HepG2 (cell line): Measurements from ENCODE around the gene FNDC3B. TPM values are rescaled to one million over a fixed set of nuclear protein-coding genes. Genes with fewer than 3 reads are reported as not detected.

Experiments
- ATAC-seq: fragments of 200-7000 bp; cut with Tn5 transposase; 3 replicates; pipeline ENCODE4 v1.9.1; 2020; ENCODE audit warnings: mild to moderate bottlenecking, moderate library complexity
- BruUV-seq: library from RNA; stranded (reverse); fragments of 400-500 nt; replicated peaks from 2 replicates; lab custom pipeline; 2021; lab: Mats Ljungman, UMichigan
- CTCF ChIA-PET: fragments of 300-600 bp; formaldehyde crosslinking; extraction: SDS; loops from one replicate; lab custom pipeline; 2021; ENCODE audit warnings: low total read pairs, inconsistent platforms, low intra/inter-chr PET ratio; lab: Yijun Ruan, JAX
- POLR2A ChIA-PET: fragments of 350-600 bp; sonication (Branson Sonifier 250); formaldehyde crosslinking; loops from one replicate; lab custom pipeline; 2020; ENCODE audit warnings: antibody characterized with exemption, inconsistent platforms; lab: Yijun Ruan, JAX
- DNase-seq: peaks from one replicate; pipeline ENCODE4 v3.0.0-alpha.2; 2015; ENCODE audit warnings: low spot score
- FAIRE-seq: peaks from 3 replicates; lab custom pipeline; 2011; peaks lifted over from hg19 to GRCh38; lab: Jason Lieb, UNC
- H2AFZ ChIP-seq: one replicate; pipeline ENCODE4 v1.6.1; 2011; ENCODE audit warnings: low read length, inconsistent platforms
- H3K27ac ChIP-seq: fragments of 300-600 bp; 3 replicates; pipeline ENCODE4 v1.8.0; 2011; ENCODE audit warnings: mixed run types, mild to moderate bottlenecking, mixed read lengths, low read length, inconsistent platforms; ENCODE audit not compliant: insufficient read depth; ENCODE audit errors: extremely low read length
- H3K27me3 ChIP-seq, 2 experiments: fragments of 200-600 bp in 1 of 2; 2 replicates in 1 of 2; 3 replicates in 1 of 2; pipeline versions ENCODE4 v1.6.0 to v1.8.0; 2011; ENCODE audit warnings: low read length in 2 of 2, mild to moderate bottlenecking in 2 of 2, moderate library complexity in 2 of 2, inconsistent platforms in 1 of 2; ENCODE audit not compliant: insufficient read depth in 2 of 2, control insufficient read depth in 1 of 2
- H3K36me3 ChIP-seq, 2 experiments: fragments of 200-600 bp in 1 of 2; replicated peaks in 1 of 2; 2 replicates in 1 of 2; 3 replicates in 1 of 2; pipeline versions ENCODE4 v1.5.1 to v1.8.0; 2011; ENCODE audit warnings: low read length in 2 of 2, inconsistent platforms in 1 of 2; ENCODE audit not compliant: insufficient read depth in 2 of 2, control insufficient read depth in 1 of 2
- H3K4me1 ChIP-seq: 2 replicates; pipeline ENCODE4 v1.5.1; 2012; ENCODE audit warnings: low read length, inconsistent platforms; ENCODE audit not compliant: insufficient read depth
- H3K4me2 ChIP-seq: 2 replicates; pipeline ENCODE4 v1.6.0; 2011; ENCODE audit warnings: low read depth, low read length, inconsistent platforms
- H3K4me3 ChIP-seq, 3 experiments: fragments of 200-600 bp in 1 of 3; sonication (generic), shearing (Covaris generic) in 1 of 3; replicated peaks in 1 of 3; 2 replicates each; pipeline ENCODE4 v1.5.1; 2011 to 2016; ENCODE audit warnings: low read length in 3 of 3, inconsistent platforms in 2 of 3, low read depth in 2 of 3, mild to moderate bottlenecking in 2 of 3, control low read depth in 1 of 3, mixed read lengths in 1 of 3; ENCODE audit not compliant: insufficient read depth in 1 of 3
- H3K79me2 ChIP-seq: one replicate; pipeline ENCODE4 v1.6.1; 2011; ENCODE audit warnings: low read length, inconsistent platforms; ENCODE audit not compliant: insufficient read depth
- H3K9ac ChIP-seq: 2 replicates; pipeline ENCODE4 v1.6.0; 2011; ENCODE audit warnings: mild to moderate bottlenecking, low read depth, low read length, inconsistent platforms; ENCODE audit not compliant: insufficient read depth
- H3K9me3 ChIP-seq: 2 replicates; pipeline ENCODE4 v1.5.1; 2012; ENCODE audit warnings: mild to moderate bottlenecking, low read length
- H4K20me1 ChIP-seq: 2 replicates; pipeline ENCODE4 v1.6.0; 2011; ENCODE audit warnings: inconsistent platforms, mild to moderate bottlenecking, low read length, moderate library complexity; ENCODE audit not compliant: insufficient read depth
- CREM ChIP-seq, 2 experiments: sonication (generic) in 1 of 2; formaldehyde crosslinking in 1 of 2; IDR thresholded peaks; 2 replicates each; pipeline versions ENCODE4 v1.4.0 to v1.6.1; 2016 to 2020; ENCODE audit warnings: antibody characterized with exemption in 1 of 2, mild to moderate bottlenecking in 1 of 2, missing genetic modification reagents in 1 of 2
- ELF3 ChIP-seq: IDR thresholded peaks from 2 replicates; pipeline ENCODE4 v1.6.1; 2016; ENCODE audit warnings: missing genetic modification reagents, missing compliant biosample characterization
- ERF ChIP-seq: IDR thresholded peaks from 2 replicates; pipeline ENCODE4 v1.6.1; 2018; ENCODE audit warnings: missing biosample characterization, missing genetic modification reagents
- FOSL1 ChIP-seq: sonication (generic); formaldehyde crosslinking; IDR thresholded peaks from 2 replicates; pipeline ENCODE4 v1.9.0; 2021; ENCODE audit warnings: missing genetic modification reagents, borderline replicate concordance
- FOSL2 ChIP-seq: sonication (generic); formaldehyde crosslinking; IDR thresholded peaks from 2 replicates; pipeline ENCODE4 v1.4.0; 2020; ENCODE audit warnings: missing genetic modification reagents
- FOXA3 ChIP-seq: IDR thresholded peaks from 2 replicates; pipeline ENCODE4 v1.6.1; 2016; ENCODE audit warnings: missing genetic modification reagents, missing compliant biosample characterization
- GATAD2A ChIP-seq: IDR thresholded peaks from 2 replicates; pipeline ENCODE4 v1.6.1; 2016
- HOXA3 ChIP-seq: sonication (generic); formaldehyde crosslinking; IDR thresholded peaks from 2 replicates; pipeline ENCODE4 v1.5.0; 2020; ENCODE audit warnings: missing genetic modification reagents
- JUNB ChIP-seq: sonication (generic); formaldehyde crosslinking; IDR thresholded peaks from 2 replicates; pipeline ENCODE4 v1.8.0; 2022; ENCODE audit warnings: missing genetic modification reagents, mild to moderate bottlenecking, borderline replicate concordance
- JUND ChIP-seq: sonication (generic); formaldehyde crosslinking; IDR thresholded peaks from 2 replicates; pipeline ENCODE4 v1.8.0; 2022; ENCODE audit warnings: mild to moderate bottlenecking, missing genetic modification reagents
- MAFK ChIP-seq, 2 experiments: IDR thresholded peaks in 1 of 2; conservative IDR thresholded peaks in 1 of 2; 2 replicates each; pipeline ENCODE4 v1.6.1; 2011; ENCODE audit warnings: improper control_type of control experiment in 2 of 2, low read length in 2 of 2
- MBD4 ChIP-seq: IDR thresholded peaks from 2 replicates; pipeline ENCODE4 v1.6.1; 2012; ENCODE audit warnings: low read length, inconsistent platforms, borderline replicate concordance
- NCOA1 ChIP-seq: sonication (generic); formaldehyde crosslinking; IDR thresholded peaks from 2 replicates; pipeline ENCODE4 v1.9.0; 2021; ENCODE audit warnings: missing genetic modification reagents
- NFATC3 ChIP-seq: sonication (generic); formaldehyde crosslinking; IDR thresholded peaks from 2 replicates; pipeline ENCODE4 v1.5.1; 2020; ENCODE audit warnings: mild to moderate bottlenecking, missing genetic modification reagents
- PAF1 ChIP-seq: IDR thresholded peaks from 2 replicates; pipeline ENCODE4 v1.6.1; 2016; ENCODE audit warnings: missing genetic modification reagents, missing compliant biosample characterization
- PRPF4 ChIP-seq: fragments of 200-400 bp; formaldehyde crosslinking; IDR thresholded peaks from 2 replicates; pipeline ENCODE4 v1.6.1; 2016; ENCODE audit warnings: low read length, low read depth; ENCODE audit not compliant: poor library complexity, severe bottlenecking
- RBM22 ChIP-seq: fragments of 200-400 bp; formaldehyde crosslinking; optimal IDR thresholded peaks from 2 replicates; pipeline ENCODE3; 2017; ENCODE audit warnings: mild to moderate bottlenecking, low read length, moderate library complexity
- REPIN1 ChIP-seq: sonication (generic); formaldehyde crosslinking; IDR thresholded peaks from 2 replicates; pipeline ENCODE4 v1.8.0; 2022; ENCODE audit warnings: missing genetic modification reagents, low read depth, mild to moderate bottlenecking, borderline replicate concordance
- SAP130 ChIP-seq: IDR thresholded peaks from 2 replicates; pipeline ENCODE4 v1.6.1; 2016; ENCODE audit warnings: low read depth
- SOX5 ChIP-seq: IDR thresholded peaks from 2 replicates; pipeline ENCODE4 v1.6.1; 2016; ENCODE audit warnings: borderline replicate concordance
- TMF1 ChIP-seq: sonication (generic); formaldehyde crosslinking; IDR thresholded peaks from 2 replicates; pipeline ENCODE4 v1.8.1; 2022; ENCODE audit warnings: low read depth, missing genetic modification reagents
- ZBTB38 ChIP-seq: sonication (generic); formaldehyde crosslinking; IDR thresholded peaks from 2 replicates; pipeline ENCODE4 v1.5.1; 2020; ENCODE audit warnings: mild to moderate bottlenecking, missing genetic modification reagents
- ZFY ChIP-seq: sonication (generic); formaldehyde crosslinking; IDR thresholded peaks from 2 replicates; pipeline ENCODE4 v1.4.0; 2020; ENCODE audit warnings: missing genetic modification reagents
- ZNF260 ChIP-seq: sonication (generic); formaldehyde crosslinking; IDR thresholded peaks from 2 replicates; pipeline ENCODE4 v1.4.0; 2020; ENCODE audit warnings: missing genetic modification reagents, low read depth, mild to moderate bottlenecking, borderline replicate concordance
- ZNF317 ChIP-seq: sonication (generic); formaldehyde crosslinking; IDR thresholded peaks from 2 replicates; pipeline ENCODE4 v1.5.0; 2020; ENCODE audit warnings: mild to moderate bottlenecking, missing genetic modification reagents
- WGBS: methylation state at CpG from one replicate; pipeline ENCODE4 v1.1.6; 2017; ENCODE audit warnings: low lambda C conversion rate; 5-methylcytosine and 5-hydroxymethylcytosine counted together
- in situ Hi-C: cut with HindIII; loops from 2 replicates; pipeline ENCODE4 v1.10.0; 2017; ENCODE audit warnings: low pct_unique_long_range_greater_than_20kb; ENCODE audit not compliant: extremely low pct_ligation_motif_present
- intact Hi-C: fragments of 100-400 bp; cut with micrococcal nuclease; formaldehyde crosslinking; loops from one replicate; pipeline ENCODE4 v1.10.0; 2022; ENCODE audit not compliant: unreplicated experiment
- polyA plus RNA-seq, 8 experiments: library from polyadenylated mRNA; depleted of rRNA in 3 of 8; stranded (reverse) in 7 of 8; unstranded in 1 of 8; fragments of >200 nt; fragmentation: Illumina TruSeq in 4 of 8; extraction: Trizol in 4 of 8; gene quantifications; 2 replicates each; pipeline versions ENCODE4 v1.2.1 to v1.2.3, GENCODE V29; 2011 to 2016; ENCODE audit warnings: low read depth in 4 of 8, missing spikeins in 1 of 8, mixed read lengths in 1 of 8; ENCODE audit not compliant: insufficient read depth in 1 of 8
- total RNA-seq, 5 experiments: library from RNA; depleted of rRNA; stranded (reverse); fragments of >200 nt; fragmentation: Illumina TruSeq; extraction: Trizol; gene quantifications; 2 replicates each; pipeline ENCODE4 v1.2.3, GENCODE V29; 2016; ENCODE audit warnings: low read depth in 1 of 5

Gene FNDC3B
- total and polyA plus RNA-seq, 2 of the 13 experiments (the other 11 are each of a cell fraction or from before 2014, with no cell fraction given), result 74.8 to 103 TPM

GRCh38 chr3:172138792-172139507 is 99.6 kb downstream of the FNDC3B start:
- peaks cover 88% of the 10 kb centered on the region for H3K79me2 ChIP-seq
- DNase-seq (peak; percentile 70), ATAC-seq (no peak), FAIRE-seq (no peak)
- intact Hi-C loops (no loop called here), in situ Hi-C loops (no loop called here)
- H3K9me3 ChIP-seq, result no peaks in the 10 kb centered on the region
- peaks cover 65% of the 10 kb centered on the region for H4K20me1 ChIP-seq
- H3K4me1 ChIP-seq, result peaks cover 94% of the 10 kb centered on the region
- peaks cover 11 to 41% of the 10 kb centered on the region in 2 experiments for H3K36me3 ChIP-seq
- peak overlapping the region; percentile 40 for H3K9ac ChIP-seq
- H3K27ac ChIP-seq, result peak overlapping the region; percentile 89
- H3K27me3 ChIP-seq, result no peaks in the 10 kb centered on the region
- BruUV-seq, result no TSS peak
- ChIA-PET POLR2A (interaction anchor here (1.2 to 5.0 kb wide), 7 partner anchors 10 to 329 kb away, joined by 3 to 52 read pairs (median 18); no protein-coding TSS in a partner anchor), CTCF (no interaction called here)
- no peak overlapping the region for H2AFZ ChIP-seq
- H3K4me2 ChIP-seq, result peak overlapping the region; percentile 37
- no peak overlapping the region; a peak in 1 of 6 replicates for H3K4me3 ChIP-seq
- WGBS, result 54% methylated on average over 6 of the region's 6 CpGs
- no peak for TF ChIP-seq TMF1 (CRISPR knock-in tag)
- TF ChIP-seq GATAD2A (CRISPR knock-in tag), result peak; percentile 54; the same call in 1 of the 2 replicates
- TF ChIP-seq ZNF260 (CRISPR knock-in tag), result no peak
- TF ChIP-seq ZFY (CRISPR knock-in tag), result no peak
- TF ChIP-seq SOX5 (CRISPR knock-in tag), result 0 out of 2 replicates have a peak, but pooled peaks have one; percentile 14
- TF ChIP-seq CREM (IDR thresholded peaks at IDR 0.05), result 0 out of 2 replicates have a peak, but pooled peaks have one; percentile 29
- TF ChIP-seq CREM (CRISPR knock-in tag; IDR thresholded peaks at IDR 0.05), result no peak
- TF ChIP-seq ERF (CRISPR knock-in tag), result 0 out of 2 replicates have a peak, but pooled peaks have one; percentile 22
- TF ChIP-seq SAP130 (CRISPR knock-in tag), result peak; percentile 73
- TF ChIP-seq FOSL2 (CRISPR knock-in tag), result peak; percentile 92
- TF ChIP-seq NFATC3 (CRISPR knock-in tag), result no peak
- peak; percentile 70 for TF ChIP-seq JUND (CRISPR knock-in tag)
- peak; percentile 24; the same call in 1 of the 2 replicates for TF ChIP-seq PAF1 (CRISPR knock-in tag)
- TF ChIP-seq ELF3, result peak; percentile 80
- 0 out of 2 replicates have a peak, but pooled peaks have one; percentile 21 for TF ChIP-seq HOXA3 (CRISPR knock-in tag)
- TF ChIP-seq JUNB (CRISPR knock-in tag), result peak; percentile 30; the same call in 1 of the 2 replicates
- TF ChIP-seq MAFK (conservative IDR thresholded peaks at IDR 0.05 in 1 of 2, IDR thresholded peaks at IDR 0.05 in 1 of 2; ENCODE audit: low read length in 2 of 2), result peak; percentile 29 to 57; a peak in 2 of 4 replicates
- peak; percentile 84 for TF ChIP-seq PRPF4
- peak; percentile 66; the same call in 1 of the 2 replicates for TF ChIP-seq MBD4
- TF ChIP-seq NCOA1 (CRISPR knock-in tag), result no peak
- 0 out of 2 replicates have a peak, but pooled peaks have one; percentile 26 for TF ChIP-seq ZBTB38 (CRISPR knock-in tag)
- no peak for TF ChIP-seq FOXA3 (CRISPR knock-in tag)
- 0 out of 2 replicates have a peak, but pooled peaks have one; percentile 41 for TF ChIP-seq ZNF317 (CRISPR knock-in tag)
- peak; percentile 99 for TF ChIP-seq RBM22
- TF ChIP-seq FOSL1 (CRISPR knock-in tag), result peak; percentile 63; the same call in 1 of the 2 replicates
- TF ChIP-seq REPIN1 (CRISPR knock-in tag), result no peak
